ENCODE results near the gene KLK2.
A peak's percentile ranks its signal among the peaks of the same experiment; 100 is the strongest.

Gene KLK2

GRCh38 chr19:50839712-50840655 lies 33.3 kb upstream of the KLK2 start:
- no peak for ATAC-seq
- H3K4me1 Mint-ChIP-seq = peaks cover 15% of the 10 kb centered on the region
- DNase-seq (ENCODE audit: low spot score in 2 of 2) = no peak
- peaks cover 13% of the 10 kb centered on the region for H3K9me3 Mint-ChIP-seq
- no peak overlapping the region for H3K27ac Mint-ChIP-seq
- H3K36me3 Mint-ChIP-seq = no peaks in the 10 kb centered on the region
- H3K4me3 Mint-ChIP-seq = no peak overlapping the region

- Mint-ChIP-seq H3K4me3 (no peak overlapping the region), H3K4me1 (peaks cover 3% of the 10 kb centered on the region)
- ATAC-seq = no peak
Observed at GRCh38 chr19:50842130-50842529, 31.1 kb upstream of the KLK2 start.

GRCh38 chr19:50843205-50843604 lies 30.0 kb upstream of the KLK2 start:
- Mint-ChIP-seq H3K4me1 (no peaks in the 10 kb centered on the region), H3K27ac (no peak overlapping the region), H3K36me3 (no peaks in the 10 kb centered on the region), H3K4me3 (no peak overlapping the region), H3K9me3 (peaks cover 13% of the 10 kb centered on the region)
- ATAC-seq = no peak
- DNase-seq (ENCODE audit: low spot score in 2 of 2) = no peak

More at GRCh38 chr19:50842130-50842529, 31.1 kb upstream of the KLK2 start:
- DNase-seq (ENCODE audit: low spot score in 2 of 2) = no peak
- no peaks in the 10 kb centered on the region for H3K36me3 Mint-ChIP-seq
- peaks cover 13% of the 10 kb centered on the region for H3K9me3 Mint-ChIP-seq
- no peak overlapping the region for H3K27ac Mint-ChIP-seq

GRCh38 chr19:50843701-50844221 lies 29.5 kb upstream of the KLK2 start:
- peaks cover 13% of the 10 kb centered on the region for H3K9me3 Mint-ChIP-seq
- DNase-seq (ENCODE audit: low spot score in 2 of 2) (no peak), ATAC-seq (no peak)
- no peak overlapping the region for H3K4me3 Mint-ChIP-seq
- H3K36me3 Mint-ChIP-seq = no peaks in the 10 kb centered on the region
- H3K4me1 Mint-ChIP-seq = no peaks in the 10 kb centered on the region
- H3K27ac Mint-ChIP-seq = no peak overlapping the region

- Mint-ChIP-seq H3K27ac (no peak overlapping the region), H3K4me3 (no peak overlapping the region), H3K36me3 (no peaks in the 10 kb centered on the region), H3K4me1 (no peaks in the 10 kb centered on the region), H3K9me3 (peaks cover 13% of the 10 kb centered on the region)
- DNase-seq (ENCODE audit: low spot score in 2 of 2) = no peak
- no peak for ATAC-seq
Observed at GRCh38 chr19:50844296-50844935, 28.8 kb upstream of the KLK2 start.

GRCh38 chr19:50850738-50851137 lies 22.5 kb upstream of the KLK2 start:
- no peak overlapping the region for H3K27ac Mint-ChIP-seq
- H3K4me3 Mint-ChIP-seq = no peak overlapping the region
- no peaks in the 10 kb centered on the region for H3K4me1 Mint-ChIP-seq
- no peaks in the 10 kb centered on the region for H3K36me3 Mint-ChIP-seq
- DNase-seq (ENCODE audit: low spot score in 2 of 2) = no peak
- H3K9me3 Mint-ChIP-seq = no peaks in the 10 kb centered on the region
- no peak for ATAC-seq

GRCh38 chr19:50851620-50852019 lies 21.6 kb upstream of the KLK2 start:
- H3K4me3 Mint-ChIP-seq = no peak overlapping the region
- H3K9me3 Mint-ChIP-seq = no peaks in the 10 kb centered on the region
- H3K4me1 Mint-ChIP-seq = no peaks in the 10 kb centered on the region
- DNase-seq (ENCODE audit: low spot score in 2 of 2) (no peak), ATAC-seq (no peak)
- no peak overlapping the region for H3K27ac Mint-ChIP-seq
- H3K36me3 Mint-ChIP-seq = no peaks in the 10 kb centered on the region

- Mint-ChIP-seq H3K36me3 (no peaks in the 10 kb centered on the region), H3K4me3 (no peak within 1 kb of the TSS), H3K27ac (peak within 1 kb of the TSS; percentile 32), H3K9me3 (no peaks in the 10 kb centered on the region), H3K4me1 (no peaks in the 10 kb centered on the region)
- no peak for DNase-seq (ENCODE audit: low spot score in 2 of 2)
- no peak for ATAC-seq
Observed at GRCh38 chr19:50854636-50855410, 18.4 kb upstream of the KLK2 start, which contains the start of gene KLK3. Gene KLK3, plus strand, starts transcription at chr19:50854915. Its CDS starts 41 bp downstream, at chr19:50854956.

GRCh38 chr19:50857366-50857765 lies 15.9 kb upstream of the KLK2 start:
- peaks cover 3% of the 10 kb centered on the region for H3K9me3 Mint-ChIP-seq
- no peak for DNase-seq (ENCODE audit: low spot score in 2 of 2)
- H3K4me3 Mint-ChIP-seq = no peak overlapping the region
- H3K4me1 Mint-ChIP-seq = no peaks in the 10 kb centered on the region
- no peaks in the 10 kb centered on the region for H3K36me3 Mint-ChIP-seq
- no peak for ATAC-seq
- no peak overlapping the region for H3K27ac Mint-ChIP-seq

GRCh38 chr19:50858886-50859285 lies 14.4 kb upstream of the KLK2 start:
- Mint-ChIP-seq H3K4me1 (no peaks in the 10 kb centered on the region), H3K9me3 (peaks cover 3% of the 10 kb centered on the region), H3K27ac (no peak overlapping the region), H3K4me3 (no peak overlapping the region), H3K36me3 (no peaks in the 10 kb centered on the region)
- DNase-seq (ENCODE audit: low spot score in 2 of 2) (no peak), ATAC-seq (no peak)

- no peak for DNase-seq (ENCODE audit: low spot score in 2 of 2)
- Mint-ChIP-seq H3K4me3 (no peak overlapping the region), H3K36me3 (no peaks in the 10 kb centered on the region), H3K27ac (no peak overlapping the region), H3K4me1 (no peaks in the 10 kb centered on the region), H3K9me3 (peaks cover 3% of the 10 kb centered on the region)
- no peak for ATAC-seq
Observed at GRCh38 chr19:50859849-50860248, 13.4 kb upstream of the KLK2 start.

- H3K9me3 Mint-ChIP-seq = peaks cover 3% of the 10 kb centered on the region
- ATAC-seq (no peak), DNase-seq (ENCODE audit: low spot score in 2 of 2) (no peak)
- no peaks in the 10 kb centered on the region for H3K36me3 Mint-ChIP-seq
- H3K4me1 Mint-ChIP-seq = no peaks in the 10 kb centered on the region
- no peak overlapping the region for H3K27ac Mint-ChIP-seq
- no peak overlapping the region for H3K4me3 Mint-ChIP-seq
Observed at GRCh38 chr19:50861010-50861409, 12.2 kb upstream of the KLK2 start.

GRCh38 chr19:50861496-50862286 lies 11.5 kb upstream of the KLK2 start:
- no peak overlapping the region for H3K4me3 Mint-ChIP-seq
- H3K27ac Mint-ChIP-seq = no peak overlapping the region
- H3K9me3 Mint-ChIP-seq = peaks cover 3% of the 10 kb centered on the region
- ATAC-seq = no peak
- no peak for DNase-seq (ENCODE audit: low spot score in 2 of 2)
- H3K4me1 Mint-ChIP-seq = no peaks in the 10 kb centered on the region
- H3K36me3 Mint-ChIP-seq = no peaks in the 10 kb centered on the region

GRCh38 chr19:50869479-50869878 lies 3.8 kb upstream of the KLK2 start:
- Mint-ChIP-seq H3K36me3 (no peaks in the 10 kb centered on the region), H3K4me1 (no peaks in the 10 kb centered on the region), H3K27ac (no peak overlapping the region), H3K4me3 (no peak overlapping the region), H3K9me3 (no peaks in the 10 kb centered on the region)
- no peak for ATAC-seq
- DNase-seq (ENCODE audit: low spot score in 2 of 2) = no peak

Measured in stimulated activated effector memory CD8-positive, alpha-beta T cell treated with anti-CD3 and anti-CD28 coated beads, Interleukin-12 subunit alpha, Interleukin-12 subunit beta, amount 100 ng/mL, for 72 hours (primary cell).